Natural killer cell (primary cell): ENCODE data around the gene COL25A1. TPM values are rescaled to one million over a fixed set of nuclear protein-coding genes. Genes with fewer than 3 reads are reported as not detected.
A peak's percentile ranks its signal among the peaks of the same experiment; 100 is the strongest.

Experiments used
- ATAC-seq, 3 donors: fragments of 150-1000 bp in 2 of 3; fragments of 200-7000 bp in 1 of 3; cut with Tn5 transposase; 1 replicate in 1 of 3; 2 replicates in 2 of 3; pipeline ENCODE4 v1.10.0; 2021; ENCODE audit warnings: mild to moderate bottlenecking in 2 of 3, moderate library complexity in 2 of 3
- DNase-seq, 2 donors: peaks; one replicate each; pipeline versions ENCODE4 v3.0.0 to v3.0.0-alpha.2; 2013 to 2021; ENCODE audit warnings: mixed read lengths in 1 of 2
- H3K27ac ChIP-seq: one replicate; pipeline ENCODE4 v1.5.1; 2013; ENCODE audit warnings: mild to moderate bottlenecking, low read length
- H3K27me3 ChIP-seq: one replicate; pipeline ENCODE4 v1.6.1; 2013; ENCODE audit warnings: low read length; ENCODE audit not compliant: control insufficient read depth, insufficient read depth
- H3K36me3 ChIP-seq: one replicate; pipeline ENCODE4 v1.6.1; 2013; ENCODE audit warnings: low read length; ENCODE audit not compliant: control insufficient read depth, insufficient read depth
- H3K4me1 ChIP-seq: one replicate; pipeline ENCODE4 v1.6.1; 2013; ENCODE audit warnings: low read length; ENCODE audit not compliant: control insufficient read depth, insufficient read depth
- H3K4me3 ChIP-seq: one replicate; pipeline ENCODE4 v1.5.1; 2013; ENCODE audit warnings: low read length
- H3K9me3 ChIP-seq: one replicate; pipeline ENCODE4 v1.6.1; 2013; ENCODE audit warnings: low read length; ENCODE audit not compliant: control insufficient read depth, insufficient read depth
- H3K27ac Mint-ChIP-seq, 2 donors: one replicate each; pipeline ENCODE4 v1.8.0; 2022; ENCODE audit warnings: mild to moderate bottlenecking in 2 of 2, mixed read lengths in 2 of 2, moderate library complexity in 1 of 2
- H3K27me3 Mint-ChIP-seq, 2 donors: one replicate each; pipeline ENCODE4 v1.8.0; 2022; ENCODE audit warnings: low read depth in 2 of 2, mixed read lengths in 2 of 2
- H3K36me3 Mint-ChIP-seq: one replicate; pipeline ENCODE4 v1.8.0; 2022; ENCODE audit warnings: mixed read lengths
- H3K4me1 Mint-ChIP-seq, 2 donors: one replicate each; pipeline ENCODE4 v1.8.0; 2022; ENCODE audit warnings: mixed read lengths in 2 of 2
- H3K4me3 Mint-ChIP-seq: one replicate; pipeline ENCODE4 v1.8.0; 2022; ENCODE audit warnings: mild to moderate bottlenecking, moderate library complexity, mixed read lengths
- H3K9me3 Mint-ChIP-seq, 2 donors: one replicate each; pipeline ENCODE4 v1.8.0; 2022; ENCODE audit warnings: mixed read lengths in 2 of 2
- WGBS: methylation state at CpG from one replicate; pipeline ENCODE4 v1.1.7; 2013; ENCODE audit warnings: missing lambda C conversion rate; ENCODE audit not compliant: insufficient coverage; 5-methylcytosine and 5-hydroxymethylcytosine counted together
- intact Hi-C: fragments of 100-400 bp; cut with micrococcal nuclease; formaldehyde crosslinking; loops from one replicate; pipeline ENCODE4 v1.14.2; 2022
- total RNA-seq, 4 donors: library from RNA; stranded (reverse); fragments of 120-200 nt in 1 of 4; gene quantifications; one replicate each; pipeline versions ENCODE4 v1.2.3 to v1.2.4, GENCODE V29; 2013 to 2022
- TF ChIP-seq, protein P1 (sequence below): fragments of 200-600 bp; IDR thresholded peaks from one replicate; pipeline ENCODE4 v1.8.0; 2022; ENCODE audit warnings: antibody characterized with exemption

COL25A1 gene
- total RNA-seq, 3 donors from 2014 or later (not counting 1 experiment from before 2014, with no cell fraction given), result 0.08 TPM; not detected in 2

DNA sequence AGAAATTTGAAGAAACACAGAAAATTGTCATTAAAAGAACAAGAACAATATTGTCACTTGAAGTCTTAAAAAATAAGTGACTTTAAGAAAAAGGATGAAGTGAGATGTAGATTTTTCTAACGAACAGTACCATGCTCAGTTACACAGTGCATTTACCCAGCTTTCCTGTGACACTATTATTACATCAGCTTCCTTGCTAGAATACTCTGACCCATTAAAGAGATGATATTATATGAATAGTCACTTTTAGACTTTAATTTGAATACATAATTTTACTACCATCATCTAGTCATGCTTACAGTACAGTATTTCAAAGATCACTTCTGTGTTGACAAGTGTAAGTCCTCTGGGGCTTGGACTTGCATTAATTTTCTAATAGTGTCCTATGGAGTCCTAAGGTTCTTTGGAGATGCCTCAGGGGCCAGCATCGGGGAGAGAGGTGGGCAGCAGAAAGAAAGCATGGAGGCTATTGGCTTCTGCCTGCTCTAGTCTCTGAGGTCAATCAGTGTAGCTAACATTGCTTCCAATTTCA lies 10.7 kb downstream of the COL25A1 start:
- Mint-ChIP-seq H3K27ac (no peak overlapping the region), H3K27me3 (peaks cover 2 to 46% of the 10 kb centered on the region in 2 donors), H3K36me3 (no peaks in the 10 kb centered on the region), H3K9me3 (no peaks in the 10 kb centered on the region), H3K4me3 (no peak overlapping the region), H3K4me1 (no peaks in the 10 kb centered on the region)
- DNase-seq, result no peak
- H3K36me3 ChIP-seq, result no peaks in the 10 kb centered on the region
- TF ChIP-seq, protein P1, sequence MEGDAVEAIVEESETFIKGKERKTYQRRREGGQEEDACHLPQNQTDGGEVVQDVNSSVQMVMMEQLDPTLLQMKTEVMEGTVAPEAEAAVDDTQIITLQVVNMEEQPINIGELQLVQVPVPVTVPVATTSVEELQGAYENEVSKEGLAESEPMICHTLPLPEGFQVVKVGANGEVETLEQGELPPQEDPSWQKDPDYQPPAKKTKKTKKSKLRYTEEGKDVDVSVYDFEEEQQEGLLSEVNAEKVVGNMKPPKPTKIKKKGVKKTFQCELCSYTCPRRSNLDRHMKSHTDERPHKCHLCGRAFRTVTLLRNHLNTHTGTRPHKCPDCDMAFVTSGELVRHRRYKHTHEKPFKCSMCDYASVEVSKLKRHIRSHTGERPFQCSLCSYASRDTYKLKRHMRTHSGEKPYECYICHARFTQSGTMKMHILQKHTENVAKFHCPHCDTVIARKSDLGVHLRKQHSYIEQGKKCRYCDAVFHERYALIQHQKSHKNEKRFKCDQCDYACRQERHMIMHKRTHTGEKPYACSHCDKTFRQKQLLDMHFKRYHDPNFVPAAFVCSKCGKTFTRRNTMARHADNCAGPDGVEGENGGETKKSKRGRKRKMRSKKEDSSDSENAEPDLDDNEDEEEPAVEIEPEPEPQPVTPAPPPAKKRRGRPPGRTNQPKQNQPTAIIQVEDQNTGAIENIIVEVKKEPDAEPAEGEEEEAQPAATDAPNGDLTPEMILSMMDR, result no peak
- intact Hi-C loops, result no loop called here
- H3K27me3 ChIP-seq, result peaks cover 13% of the 10 kb centered on the region
- H3K4me3 ChIP-seq, result no peak overlapping the region
- H3K4me1 ChIP-seq, result no peaks in the 10 kb centered on the region
- no peak overlapping the region for H3K27ac ChIP-seq
- H3K9me3 ChIP-seq, result no peaks in the 10 kb centered on the region
- WGBS, result 64% methylated on average over 1 of the region's 2 CpGs
- ATAC-seq, result no peak

DNA sequence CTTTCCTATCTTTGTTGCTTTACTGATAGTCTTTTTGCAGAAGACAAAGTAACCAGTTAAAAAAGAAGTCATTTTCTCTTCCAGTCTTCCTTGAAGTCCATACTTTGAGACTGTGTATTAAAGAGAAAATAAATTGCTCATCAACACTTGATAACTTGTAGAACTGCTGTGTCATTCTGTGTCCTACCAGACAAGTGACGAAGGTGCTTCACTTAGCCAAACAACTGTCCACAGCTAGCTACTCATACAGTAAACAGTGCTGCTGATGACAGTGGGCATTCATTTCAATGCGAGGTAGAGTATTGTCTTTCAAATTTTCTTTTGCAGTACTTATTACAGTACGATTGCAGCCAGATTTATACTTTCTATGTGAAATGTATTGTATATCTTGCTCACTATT lies 11.5 kb downstream of the COL25A1 start:
- H3K4me3 Mint-ChIP-seq, result no peak overlapping the region
- DNase-seq, result no peak
- no peaks in the 10 kb centered on the region for H3K9me3 Mint-ChIP-seq
- H3K27me3 Mint-ChIP-seq, result peaks cover 2 to 41% of the 10 kb centered on the region in 2 donors
- no peaks in the 10 kb centered on the region for H3K4me1 Mint-ChIP-seq
- WGBS, result 94% methylated on average over 1 of the region's 3 CpGs
- H3K9me3 ChIP-seq, result no peaks in the 10 kb centered on the region
- intact Hi-C loops, result no loop called here
- no peaks in the 10 kb centered on the region for H3K4me1 ChIP-seq
- no peak overlapping the region for H3K27ac ChIP-seq
- TF ChIP-seq, protein P1, result no peak
- ATAC-seq, result no peak
- no peaks in the 10 kb centered on the region for H3K36me3 Mint-ChIP-seq
- H3K27me3 ChIP-seq, result peaks cover 8% of the 10 kb centered on the region
- H3K36me3 ChIP-seq, result no peaks in the 10 kb centered on the region
- no peak overlapping the region for H3K27ac Mint-ChIP-seq
- no peak overlapping the region for H3K4me3 ChIP-seq

DNA sequence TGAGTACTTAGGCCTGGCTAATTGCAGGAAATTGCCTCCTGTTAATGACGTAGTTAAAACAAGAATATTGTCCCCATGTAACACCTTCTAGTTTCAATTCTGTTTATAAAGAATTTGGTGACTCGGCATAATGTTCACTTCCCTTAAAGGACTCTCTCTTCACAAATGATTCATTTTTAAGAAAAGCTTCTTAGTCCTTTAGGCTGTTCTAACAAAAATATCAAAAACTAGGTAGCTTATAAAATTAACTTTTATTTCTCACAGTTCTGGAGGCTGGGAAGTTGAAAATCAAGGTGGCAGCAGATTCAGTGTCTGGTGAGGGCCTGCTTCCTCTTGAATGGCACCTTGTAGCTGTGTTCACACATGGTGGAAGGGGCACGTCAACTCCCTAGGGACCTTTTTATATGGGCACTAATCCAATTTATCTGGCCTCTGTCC lies 23.8 kb downstream of the COL25A1 start:
- no peak for DNase-seq
- Mint-ChIP-seq H3K27me3 (peaks cover 2 to 22% of the 10 kb centered on the region in 2 donors), H3K4me1 (no peaks in the 10 kb centered on the region), H3K27ac (no peak overlapping the region), H3K4me3 (no peak overlapping the region), H3K9me3 (no peaks in the 10 kb centered on the region), H3K36me3 (no peaks in the 10 kb centered on the region)
- peak in 1 of 3 donors; percentile 32 for ATAC-seq
- WGBS, result 35% methylated on average over 3 of the region's 3 CpGs
- Histone ChIP-seq H3K9me3 (no peaks in the 10 kb centered on the region), H3K27me3 (no peaks in the 10 kb centered on the region), H3K4me3 (no peak overlapping the region), H3K4me1 (no peaks in the 10 kb centered on the region), H3K27ac (no peak overlapping the region), H3K36me3 (no peaks in the 10 kb centered on the region)
- TF ChIP-seq, protein P1, result no peak
- intact Hi-C loops, result no loop called here

DNA sequence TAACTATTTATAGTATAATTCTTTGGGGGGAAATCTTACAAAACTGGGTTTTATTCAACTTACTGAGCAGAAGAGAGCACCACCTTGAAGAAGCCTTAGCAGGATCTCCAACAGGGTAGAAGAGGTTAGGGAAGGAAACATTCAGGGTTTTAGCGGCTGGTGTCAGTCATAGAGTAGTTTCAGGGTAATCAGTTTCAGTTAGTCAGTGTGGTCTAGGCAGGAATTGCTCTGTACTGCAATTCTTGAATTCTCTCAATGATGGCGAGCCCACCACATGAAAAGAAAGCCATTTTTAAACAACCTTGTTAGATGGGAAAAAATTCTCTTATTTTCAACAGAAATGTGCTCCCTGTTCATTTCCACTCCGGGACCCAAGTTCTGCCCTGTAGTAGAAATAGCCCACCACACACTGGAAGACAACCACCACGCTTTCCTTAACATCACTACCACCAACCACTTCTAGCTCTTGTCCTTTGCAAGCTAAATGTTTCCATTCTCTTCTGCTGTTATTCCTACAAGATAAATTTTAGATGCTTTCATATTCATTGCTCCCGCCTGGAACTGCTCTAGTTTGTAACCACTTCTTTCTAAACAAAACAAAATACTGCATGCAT lies 25.9 kb downstream of the COL25A1 start:
- no peak for ATAC-seq
- no peak overlapping the region for H3K27ac Mint-ChIP-seq
- TF ChIP-seq, protein P1, result no peak
- 91% methylated on average over 5 of the region's 5 CpGs for WGBS
- Histone ChIP-seq H3K36me3 (no peaks in the 10 kb centered on the region), H3K27me3 (no peaks in the 10 kb centered on the region), H3K27ac (no peak overlapping the region), H3K9me3 (no peaks in the 10 kb centered on the region), H3K4me1 (no peaks in the 10 kb centered on the region), H3K4me3 (no peak overlapping the region)
- H3K27me3 Mint-ChIP-seq, result peaks cover 0 to 15% of the 10 kb centered on the region in 2 donors
- intact Hi-C loops, result no loop called here
- no peak for DNase-seq
- no peaks in the 10 kb centered on the region for H3K4me1 Mint-ChIP-seq
- H3K4me3 Mint-ChIP-seq, result no peak overlapping the region
- no peaks in the 10 kb centered on the region for H3K9me3 Mint-ChIP-seq
- no peaks in the 10 kb centered on the region for H3K36me3 Mint-ChIP-seq
